Kidney tubule cell (primary cell): ENCODE data around the gene IL12A.

Experiments
- DNase-seq: peaks from one replicate; pipeline ENCODE4 v3.0.0-alpha.2; 2018; ENCODE audit warnings: low spot score

IL12A gene

GRCh38 chr3:159989973-159990846, 1.6 kb downstream of the IL12A start:
- no peak for DNase-seq

GRCh38 chr3:159991591-159991990, 3.0 kb downstream of the IL12A start:
- DNase-seq, result no peak

GRCh38 chr3:159992589-159992988, 4.0 kb downstream of the IL12A start:
- DNase-seq, result no peak

GRCh38 chr3:159994182-159994581, 5.5 kb downstream of the IL12A start:
- no peak for DNase-seq

GRCh38 chr3:159995091-159995490, 6.5 kb downstream of the IL12A start:
- no peak for DNase-seq

- no peak for DNase-seq
These were observed 7.4 kb downstream of the IL12A start for GRCh38 chr3:159996018-159996417.

GRCh38 chr3:159996959-159997358, 8.3 kb downstream of the IL12A start:
- DNase-seq, result no peak

GRCh38 chr3:160001148-160001760, 12.6 kb downstream of the IL12A start:
- DNase-seq, result no peak

- DNase-seq, result no peak
These were observed 13.4 kb downstream of the IL12A start for GRCh38 chr3:160001850-160002623.

- peak; percentile 68 for DNase-seq
These were observed 15.0 kb downstream of the IL12A start for GRCh38 chr3:160003520-160004128.

- DNase-seq, result no peak
These were observed 16.4 kb downstream of the IL12A start for GRCh38 chr3:160005004-160005403.

- DNase-seq, result peak; percentile 70
These were observed 17.9 kb downstream of the IL12A start for GRCh38 chr3:160006282-160007163.

- DNase-seq, result no peak
These were observed 20.3 kb downstream of the IL12A start for GRCh38 chr3:160008961-160009360.

GRCh38 chr3:160009525-160009924, 20.9 kb downstream of the IL12A start:
- DNase-seq, result no peak

- no peak for DNase-seq
These were observed 21.9 kb downstream of the IL12A start for GRCh38 chr3:160010578-160010977.

GRCh38 chr3:160012108-160012507, 23.5 kb downstream of the IL12A start:
- no peak for DNase-seq

- peak; percentile 13 for DNase-seq
These were observed 28.3 kb downstream of the IL12A start for GRCh38 chr3:160016972-160017371.

GRCh38 chr3:160018959-160019358, 30.3 kb downstream of the IL12A start:
- no peak for DNase-seq

- DNase-seq, result no peak
These were observed 31.5 kb downstream of the IL12A start for GRCh38 chr3:160020057-160020711.

- no peak for DNase-seq
These were observed 33.4 kb downstream of the IL12A start for GRCh38 chr3:160022068-160022467.

- DNase-seq, result no peak
These were observed 34.8 kb downstream of the IL12A start for GRCh38 chr3:160023476-160023875.
